A673 (cell line): ENCODE results near the gene PATJ.

Experiments
- EZH2 ChIP-seq: fragments of 200-600 bp; sonication (generic); IDR thresholded peaks from 2 replicates; pipeline ENCODE4 v1.6.1; 2017; ENCODE audit warnings: borderline replicate concordance, low read depth, mild to moderate bottlenecking, mixed read lengths, antibody characterized with exemption, low read length; ENCODE audit not compliant: poor library complexity, severe bottlenecking
- TF ChIP-seq, protein P1 (sequence below): fragments of 300-800, 200-600 bp; sonication (generic); conservative IDR thresholded peaks from 2 replicates; pipeline ENCODE4 v1.5.1; 2017; ENCODE audit warnings: low read depth, mild to moderate bottlenecking, antibody characterized with exemption, low read length, moderate library complexity, mixed read lengths

DNA sequence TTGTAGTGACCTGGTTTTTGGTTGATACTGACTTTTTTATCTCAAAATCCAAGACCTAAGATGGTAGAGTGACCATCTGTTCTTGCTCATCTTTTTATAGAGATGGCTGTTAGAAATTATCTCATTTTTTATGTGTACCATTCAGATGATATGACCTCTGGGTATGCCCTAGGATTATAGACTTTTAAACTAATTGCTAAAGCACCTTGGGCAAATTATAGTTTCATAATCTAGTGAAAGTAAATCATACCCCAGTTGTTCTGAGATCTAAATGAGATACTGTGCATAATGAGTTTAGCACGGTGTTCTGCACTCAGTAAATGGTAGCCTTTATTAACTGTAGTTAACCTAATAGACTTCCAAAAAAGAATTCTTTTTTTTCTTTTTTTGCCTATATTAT is 269.8 kb downstream of the PATJ start:
- TF ChIP-seq, protein P1, sequence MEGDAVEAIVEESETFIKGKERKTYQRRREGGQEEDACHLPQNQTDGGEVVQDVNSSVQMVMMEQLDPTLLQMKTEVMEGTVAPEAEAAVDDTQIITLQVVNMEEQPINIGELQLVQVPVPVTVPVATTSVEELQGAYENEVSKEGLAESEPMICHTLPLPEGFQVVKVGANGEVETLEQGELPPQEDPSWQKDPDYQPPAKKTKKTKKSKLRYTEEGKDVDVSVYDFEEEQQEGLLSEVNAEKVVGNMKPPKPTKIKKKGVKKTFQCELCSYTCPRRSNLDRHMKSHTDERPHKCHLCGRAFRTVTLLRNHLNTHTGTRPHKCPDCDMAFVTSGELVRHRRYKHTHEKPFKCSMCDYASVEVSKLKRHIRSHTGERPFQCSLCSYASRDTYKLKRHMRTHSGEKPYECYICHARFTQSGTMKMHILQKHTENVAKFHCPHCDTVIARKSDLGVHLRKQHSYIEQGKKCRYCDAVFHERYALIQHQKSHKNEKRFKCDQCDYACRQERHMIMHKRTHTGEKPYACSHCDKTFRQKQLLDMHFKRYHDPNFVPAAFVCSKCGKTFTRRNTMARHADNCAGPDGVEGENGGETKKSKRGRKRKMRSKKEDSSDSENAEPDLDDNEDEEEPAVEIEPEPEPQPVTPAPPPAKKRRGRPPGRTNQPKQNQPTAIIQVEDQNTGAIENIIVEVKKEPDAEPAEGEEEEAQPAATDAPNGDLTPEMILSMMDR = no peak
- TF ChIP-seq EZH2 = no peak
